ENCODE results near the gene OTP. TPM values are rescaled to one million over a fixed set of nuclear protein-coding genes. Genes with fewer than 3 reads are reported as not detected.
"Not testable (repeated sequence)": the region's sequence is repeated elsewhere in the genome, so short reads cannot be mapped to it uniquely, and the experiment has no call there.

OTP gene
- polyA plus RNA-seq, 2 of the 4 experiments (the other 2 are of a cell fraction) = 0.01 to 0.03 TPM

- no peak overlapping the region for H3K4me3 ChIP-seq
- H3K4me2 ChIP-seq = no peak overlapping the region
- TF ChIP-seq REST (IDR thresholded peaks at IDR 0.05) = no peak
- peak; percentile 77 for TF ChIP-seq MAFK (IDR thresholded peaks at IDR 0.05; ENCODE audit: partially characterized antibody)
- no peak for FAIRE-seq
- CTCF ChIA-PET = no interaction called here
- WGBS (ENCODE audit: missing lambda C conversion rate) = 70% methylated on average over 2 of the region's 2 CpGs
- no peaks in the 10 kb centered on the region for H3K4me1 ChIP-seq
- peaks cover 13% of the 10 kb centered on the region; the same call in 1 of the 3 replicates for H3K9me3 ChIP-seq
- H3K27ac ChIP-seq = no peak overlapping the region
- POLR2A ChIA-PET = no interaction called here
- DNase-seq (ENCODE audit: low read depth in 1 of 2, low spot score in 1 of 2) = no peak
- ATAC-seq = no peak
Observed at GRCh38 chr5:77599679-77600078, 38.8 kb downstream of the OTP start.

- TF ChIP-seq HES2 (IDR thresholded peaks at IDR 0.05) (no peak), PHF8 (IDR thresholded peaks at IDR 0.05; ENCODE audit: borderline replicate concordance, low read depth) (no peak), USF2 (IDR thresholded peaks at IDR 0.05) (no peak), HMGXB4 (CRISPR knock-in tag; IDR thresholded peaks at IDR 0.05; ENCODE audit: borderline replicate concordance) (no peak), HOXB5 (CRISPR knock-in tag; IDR thresholded peaks at IDR 0.05) (no peak), RCOR1 (IDR thresholded peaks at IDR 0.05; ENCODE audit: low read depth, low read length) (no peak), POLR2A (IDR thresholded peaks at IDR 0.05; ENCODE audit: low read length) (no peak), MAZ (IDR thresholded peaks at IDR 0.05; ENCODE audit: borderline replicate concordance, low read depth, low read length) (no peak), FOSL2 (IDR thresholded peaks at IDR 0.05) (no peak), FOSL2 (CRISPR knock-in tag; IDR thresholded peaks at IDR 0.05) (no peak), POLR2AphosphoS2 (conservative IDR thresholded peaks at IDR 0.05; ENCODE audit: low read length) (no peak)
- no peak for FAIRE-seq
- no peak overlapping the region for H3K27ac ChIP-seq
- H3K4me1 ChIP-seq = no peaks in the 10 kb centered on the region
- CTCF ChIA-PET = no interaction called here
- no peak overlapping the region for H3K4me2 ChIP-seq
- 7% methylated on average over 3 of the region's 3 CpGs for WGBS (ENCODE audit: missing lambda C conversion rate)
- no peak for DNase-seq (ENCODE audit: low read depth in 1 of 2, low spot score in 1 of 2)
- ATAC-seq = no peak
- H3K9me3 ChIP-seq = peaks cover 7% of the 10 kb centered on the region; the same call in 1 of the 3 replicates
- POLR2A ChIA-PET = no interaction called here
- no peak overlapping the region for H3K4me3 ChIP-seq
Observed at GRCh38 chr5:77590347-77590746, 48.2 kb downstream of the OTP start.

- CTCF ChIA-PET = no interaction called here
- POLR2A ChIA-PET = no interaction called here
- no peak for FAIRE-seq
Observed at GRCh38 chr5:77588175-77588574, 50.3 kb downstream of the OTP start.

GRCh38 chr5:77586101-77586500 is 52.4 kb downstream of the OTP start:
- 82% methylated on average over 1 of the region's 1 CpG for WGBS (ENCODE audit: missing lambda C conversion rate)
- ATAC-seq (no peak), FAIRE-seq (no peak), DNase-seq (ENCODE audit: low read depth in 1 of 2, low spot score in 1 of 2) (no peak)
- no peak overlapping the region for H3K4me3 ChIP-seq
- H3K4me1 ChIP-seq = no peaks in the 10 kb centered on the region
- no peak for TF ChIP-seq BHLHE40 (IDR thresholded peaks at IDR 0.05; ENCODE audit: low read depth, low read length)
- peak; percentile 97 for TF ChIP-seq ZC3H11A (IDR thresholded peaks at IDR 0.05)
- TF ChIP-seq TP53 (CRISPR knock-in tag; IDR thresholded peaks at IDR 0.05) = no peak
- no peak for TF ChIP-seq CHD2 (IDR thresholded peaks at IDR 0.05; ENCODE audit: low read length, partially characterized antibody)
- TF ChIP-seq TFCP2L1 (CRISPR knock-in tag; IDR thresholded peaks at IDR 0.05) = no peak
- TF ChIP-seq RNF2 (IDR thresholded peaks at IDR 0.05; ENCODE audit: borderline replicate concordance, low read depth) = no peak
- TF ChIP-seq E2F6 (IDR thresholded peaks at IDR 0.05; ENCODE audit: borderline replicate concordance, low read depth) = no peak
- no peak overlapping the region for H3K27ac ChIP-seq
- POLR2A ChIA-PET = no interaction called here
- H3K9me3 ChIP-seq = no peaks in the 10 kb centered on the region
- CTCF ChIA-PET = interaction anchor here (0.6 kb wide), 1 partner anchor 57 kb away, joined by 4 read pairs; no protein-coding TSS in a partner anchor
- no peak overlapping the region for H3K4me2 ChIP-seq

More at GRCh38 chr5:77588175-77588574, 50.3 kb downstream of the OTP start:
- Histone ChIP-seq H3K4me3 (no peak overlapping the region), H3K9me3 (peaks cover 7% of the 10 kb centered on the region; the same call in 1 of the 3 replicates), H3K27ac (no peak overlapping the region), H3K4me2 (no peak overlapping the region), H3K4me1 (no peaks in the 10 kb centered on the region)
- ATAC-seq (no peak), DNase-seq (ENCODE audit: low read depth in 1 of 2, low spot score in 1 of 2) (no peak)
- TF ChIP-seq NPAS2 (CRISPR knock-in tag; IDR thresholded peaks at IDR 0.05; ENCODE audit: borderline replicate concordance) = no peak
- peak; percentile 41 for TF ChIP-seq MAFK (IDR thresholded peaks at IDR 0.05; ENCODE audit: partially characterized antibody)

GRCh38 chr5:77582143-77582542 is 56.4 kb downstream of the OTP start:
- CTCF ChIA-PET; ATAC-seq; H3K4me2 ChIP-seq; POLR2A ChIA-PET; DNase-seq (ENCODE audit: low read depth in 1 of 2, low spot score in 1 of 2); H3K4me3 ChIP-seq; H3K4me1 ChIP-seq; FAIRE-seq; H3K27ac ChIP-seq; H3K9me3 ChIP-seq: not testable (repeated sequence)
- 78% methylated on average over 7 of the region's 7 CpGs for WGBS (ENCODE audit: missing lambda C conversion rate)

Data from A549 (cell line).